Astrocyte (in vitro differentiated cells and primary cell): ENCODE data around the gene KRTAP5-1. TPM values are rescaled to one million over a fixed set of nuclear protein-coding genes. Genes with fewer than 3 reads are reported as not detected.

ENCODE experiments used
- DNase-seq: peaks from one replicate; pipeline ENCODE4 v3.0.0-alpha.2; 2010; ENCODE audit warnings: low read depth
- FAIRE-seq: peaks from 2 replicates; lab custom pipeline; 2011; peaks lifted over from hg19 to GRCh38; lab: Jason Lieb, UNC
- H2AFZ ChIP-seq: 2 replicates; pipeline ENCODE4 v1.6.0; 2012; ENCODE audit warnings: low read depth, low read length, inconsistent platforms
- H3K27ac ChIP-seq: 2 replicates; pipeline ENCODE4 v1.5.1; 2011; ENCODE audit warnings: low read depth, low read length, inconsistent platforms
- H3K27me3 ChIP-seq: 2 replicates; pipeline ENCODE4 v1.6.0; 2011; ENCODE audit warnings: low read length, inconsistent platforms; ENCODE audit not compliant: insufficient read depth
- H3K36me3 ChIP-seq: 2 replicates; pipeline ENCODE4 v1.5.1; 2011; ENCODE audit warnings: low read length, inconsistent platforms; ENCODE audit not compliant: insufficient read depth
- H3K4me1 ChIP-seq: 2 replicates; pipeline ENCODE4 v1.5.1; 2011; ENCODE audit warnings: low read length, inconsistent platforms; ENCODE audit not compliant: insufficient read depth
- H3K4me2 ChIP-seq: 2 replicates; pipeline ENCODE4 v1.6.0; 2012; ENCODE audit warnings: low read length, inconsistent platforms
- H3K4me3 ChIP-seq: 2 replicates; pipeline ENCODE4 v1.5.1; 2011; ENCODE audit warnings: low read depth, mild to moderate bottlenecking, low read length, inconsistent platforms; ENCODE audit not compliant: insufficient read depth
- H3K79me2 ChIP-seq: 2 replicates; pipeline ENCODE4 v1.6.0; 2012; ENCODE audit warnings: mild to moderate bottlenecking, low read length, inconsistent platforms; ENCODE audit not compliant: insufficient read depth
- H3K9ac ChIP-seq: 2 replicates; pipeline ENCODE4 v1.6.0; 2012; ENCODE audit warnings: mild to moderate bottlenecking, low read length, inconsistent platforms
- H3K9me3 ChIP-seq: 2 replicates; pipeline ENCODE4 v1.5.1; 2012; ENCODE audit warnings: low read depth, mild to moderate bottlenecking, low read length, inconsistent platforms; ENCODE audit not compliant: insufficient read depth
- H4K20me1 ChIP-seq: 2 replicates; pipeline ENCODE4 v1.6.0; 2012; ENCODE audit warnings: low read length, inconsistent platforms; ENCODE audit not compliant: insufficient read depth
- H3K27ac Mint-ChIP-seq: one replicate; pipeline ENCODE4 v1.8.0; 2021; ENCODE audit warnings: mild to moderate bottlenecking, mixed read lengths; ENCODE audit not compliant: unreplicated experiment
- H3K27me3 Mint-ChIP-seq: one replicate; pipeline ENCODE4 v1.8.0; 2021; ENCODE audit warnings: low read depth, mixed read lengths; ENCODE audit not compliant: unreplicated experiment
- H3K36me3 Mint-ChIP-seq: one replicate; pipeline ENCODE4 v1.8.0; 2021; ENCODE audit warnings: low read depth, mixed read lengths; ENCODE audit not compliant: unreplicated experiment
- H3K4me1 Mint-ChIP-seq: one replicate; pipeline ENCODE4 v1.8.0; 2021; ENCODE audit warnings: low read depth, mixed read lengths; ENCODE audit not compliant: unreplicated experiment
- H3K4me3 Mint-ChIP-seq: one replicate; pipeline ENCODE4 v1.8.0; 2021; ENCODE audit warnings: mild to moderate bottlenecking, moderate library complexity, mixed read lengths; ENCODE audit not compliant: unreplicated experiment
- H3K9me3 Mint-ChIP-seq: one replicate; pipeline ENCODE4 v1.8.0; 2021; ENCODE audit warnings: mild to moderate bottlenecking, mixed read lengths; ENCODE audit not compliant: unreplicated experiment
- EZH2 ChIP-seq: IDR thresholded peaks from 2 replicates; pipeline ENCODE4 v1.6.1; 2012; ENCODE audit warnings: mild to moderate bottlenecking, low read length, inconsistent platforms; ENCODE audit not compliant: insufficient read depth
- total RNA-seq: library from RNA; stranded (reverse); gene quantifications from 2 replicates; pipeline ENCODE4 v1.2.1, GENCODE V29; 2021
- TF ChIP-seq, protein P1 (sequence below): IDR thresholded peaks from 2 replicates; pipeline ENCODE4 v1.5.1; 2011; ENCODE audit warnings: low read depth, mild to moderate bottlenecking, inconsistent platforms, low read length, moderate library complexity; ENCODE audit not compliant: insufficient read depth

KRTAP5-1 gene
- total RNA-seq, 1 donor from 2014 or later = not detected

GRCh38 chr11:1563697-1564534 is 21.2 kb downstream of the KRTAP5-1 start:
- no peaks in the 10 kb centered on the region for H3K36me3 ChIP-seq
- no peak overlapping the region for H2AFZ ChIP-seq
- H3K27ac ChIP-seq = no peak overlapping the region
- Mint-ChIP-seq H3K27me3 (no peaks in the 10 kb centered on the region), H3K4me3 (no peak overlapping the region), H3K27ac (no peak overlapping the region), H3K4me1 (peaks cover 3% of the 10 kb centered on the region), H3K36me3 (peaks cover 2% of the 10 kb centered on the region), H3K9me3 (no peaks in the 10 kb centered on the region)
- DNase-seq (no peak), FAIRE-seq (no peak)
- peaks cover 96% of the 10 kb centered on the region for H4K20me1 ChIP-seq
- TF ChIP-seq EZH2 = no peak
- TF ChIP-seq, protein P1, sequence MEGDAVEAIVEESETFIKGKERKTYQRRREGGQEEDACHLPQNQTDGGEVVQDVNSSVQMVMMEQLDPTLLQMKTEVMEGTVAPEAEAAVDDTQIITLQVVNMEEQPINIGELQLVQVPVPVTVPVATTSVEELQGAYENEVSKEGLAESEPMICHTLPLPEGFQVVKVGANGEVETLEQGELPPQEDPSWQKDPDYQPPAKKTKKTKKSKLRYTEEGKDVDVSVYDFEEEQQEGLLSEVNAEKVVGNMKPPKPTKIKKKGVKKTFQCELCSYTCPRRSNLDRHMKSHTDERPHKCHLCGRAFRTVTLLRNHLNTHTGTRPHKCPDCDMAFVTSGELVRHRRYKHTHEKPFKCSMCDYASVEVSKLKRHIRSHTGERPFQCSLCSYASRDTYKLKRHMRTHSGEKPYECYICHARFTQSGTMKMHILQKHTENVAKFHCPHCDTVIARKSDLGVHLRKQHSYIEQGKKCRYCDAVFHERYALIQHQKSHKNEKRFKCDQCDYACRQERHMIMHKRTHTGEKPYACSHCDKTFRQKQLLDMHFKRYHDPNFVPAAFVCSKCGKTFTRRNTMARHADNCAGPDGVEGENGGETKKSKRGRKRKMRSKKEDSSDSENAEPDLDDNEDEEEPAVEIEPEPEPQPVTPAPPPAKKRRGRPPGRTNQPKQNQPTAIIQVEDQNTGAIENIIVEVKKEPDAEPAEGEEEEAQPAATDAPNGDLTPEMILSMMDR = no peak
- no peaks in the 10 kb centered on the region for H3K9me3 ChIP-seq
- no peak overlapping the region for H3K4me3 ChIP-seq
- H3K27me3 ChIP-seq = no peaks in the 10 kb centered on the region
- H3K4me1 ChIP-seq = peaks cover 23% of the 10 kb centered on the region
- H3K79me2 ChIP-seq = peaks cover 45% of the 10 kb centered on the region
- peak overlapping the region; percentile 10 for H3K9ac ChIP-seq
- H3K4me2 ChIP-seq = peak overlapping the region; percentile 45

- TF ChIP-seq, protein P1 = no peak
- TF ChIP-seq EZH2 = no peak
- Histone ChIP-seq H3K4me2 (no peak overlapping the region), H3K27ac (no peak overlapping the region), H2AFZ (no peak overlapping the region), H3K27me3 (no peaks in the 10 kb centered on the region), H3K79me2 (peaks cover 38% of the 10 kb centered on the region), H3K9me3 (no peaks in the 10 kb centered on the region), H3K4me1 (peaks cover 31% of the 10 kb centered on the region), H3K36me3 (no peaks in the 10 kb centered on the region), H3K9ac (no peak overlapping the region), H4K20me1 (peaks cover 94% of the 10 kb centered on the region), H3K4me3 (no peak overlapping the region)
- Mint-ChIP-seq H3K4me1 (peaks cover 3% of the 10 kb centered on the region), H3K36me3 (peaks cover 2% of the 10 kb centered on the region), H3K9me3 (no peaks in the 10 kb centered on the region), H3K4me3 (no peak overlapping the region), H3K27me3 (no peaks in the 10 kb centered on the region), H3K27ac (no peak overlapping the region)
- FAIRE-seq = no peak
- no peak for DNase-seq
Observed at GRCh38 chr11:1563149-1563638, 21.9 kb downstream of the KRTAP5-1 start.
